Measurements from ENCODE around the gene TIMM23.
"Not testable (repeated sequence)": the region's sequence is repeated elsewhere in the genome, so short reads cannot be mapped to it uniquely, and the experiment has no call there.

Gene TIMM23

DNA sequence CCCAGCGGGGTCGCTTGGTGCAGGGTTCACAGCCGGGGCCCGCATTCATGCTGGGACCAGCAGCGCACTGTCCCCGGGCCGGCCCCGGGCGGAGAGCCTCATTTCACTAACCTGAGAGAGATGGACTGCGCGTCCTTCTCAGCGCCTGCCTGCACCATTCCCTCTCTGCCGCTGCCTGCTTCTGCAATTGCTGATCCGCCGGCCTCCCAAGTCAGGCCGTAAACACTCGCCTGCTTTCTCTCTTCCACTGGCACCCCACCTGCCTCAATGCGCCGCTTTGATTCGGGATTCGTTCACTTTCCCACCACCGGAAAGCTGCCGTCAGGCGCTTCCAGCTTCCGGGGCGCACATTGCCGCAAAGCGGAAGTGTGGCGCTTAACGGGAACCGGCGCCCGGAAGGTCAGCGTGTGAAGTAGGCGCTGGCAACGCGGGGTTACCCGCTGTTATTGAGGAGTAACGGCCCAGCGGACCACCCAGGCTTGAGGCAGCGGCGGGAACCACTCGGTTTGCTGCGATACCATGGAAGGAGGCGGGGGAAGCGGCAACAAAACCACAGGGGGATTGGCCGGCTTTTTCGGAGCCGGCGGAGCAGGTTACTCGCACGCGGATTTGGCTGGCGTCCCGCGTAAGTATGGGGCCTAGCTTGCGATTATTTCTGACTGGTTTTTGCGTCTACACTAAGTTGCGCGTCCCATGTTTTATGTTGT lies at the start of gene TIMM23:
TIMM23 (plus strand) TSS at position 384 of the 707 bp plus-strand sequence; CDS start at position 520, 136 bp downstream.
- DNase-seq (ENCODE audit: low read depth in 1 of 2, low spot score in 1 of 2), result peak; percentile 74 to 83

- not testable (repeated sequence) for DNase-seq (ENCODE audit: low read depth in 1 of 2, low spot score in 1 of 2)
These were observed 45.5 kb upstream of the TIMM23 start for GRCh38 chr10:45926790-45927189.

- not testable (repeated sequence) for DNase-seq (ENCODE audit: low read depth in 1 of 2, low spot score in 1 of 2)
These were observed 41.0 kb upstream of the TIMM23 start for GRCh38 chr10:45931305-45931704.

GRCh38 chr10:45934788-45935187 lies 37.5 kb upstream of the TIMM23 start:
- not testable (repeated sequence) for DNase-seq (ENCODE audit: low read depth in 1 of 2, low spot score in 1 of 2)

- DNase-seq (ENCODE audit: low read depth in 1 of 2, low spot score in 1 of 2), result not testable (repeated sequence)
These were observed 33.1 kb upstream of the TIMM23 start for GRCh38 chr10:45939176-45939697.

DNA sequence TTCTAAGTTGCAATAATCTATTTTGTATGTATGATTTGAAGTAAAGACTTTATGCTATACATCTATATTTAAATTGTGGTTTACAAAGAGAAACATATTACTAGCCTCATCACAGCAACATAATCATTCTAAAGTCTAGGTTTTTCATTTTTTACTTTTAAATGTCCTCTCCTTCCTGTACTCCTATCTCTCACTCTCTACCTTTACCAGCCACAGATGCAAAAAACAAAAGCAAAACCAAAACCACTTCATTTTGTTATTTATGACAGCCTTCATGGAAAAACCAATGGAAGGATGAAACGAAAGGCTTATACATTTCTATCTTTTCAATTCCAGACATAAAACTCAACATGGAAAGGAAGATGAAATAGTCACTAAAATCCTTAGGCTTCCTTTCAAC lies 31.1 kb upstream of the TIMM23 start:
- not testable (repeated sequence) for DNase-seq (ENCODE audit: low read depth in 1 of 2, low spot score in 1 of 2)

- not testable (repeated sequence) for DNase-seq (ENCODE audit: low read depth in 1 of 2, low spot score in 1 of 2)
These were observed 26.8 kb upstream of the TIMM23 start for GRCh38 chr10:45945476-45945875.

DNA sequence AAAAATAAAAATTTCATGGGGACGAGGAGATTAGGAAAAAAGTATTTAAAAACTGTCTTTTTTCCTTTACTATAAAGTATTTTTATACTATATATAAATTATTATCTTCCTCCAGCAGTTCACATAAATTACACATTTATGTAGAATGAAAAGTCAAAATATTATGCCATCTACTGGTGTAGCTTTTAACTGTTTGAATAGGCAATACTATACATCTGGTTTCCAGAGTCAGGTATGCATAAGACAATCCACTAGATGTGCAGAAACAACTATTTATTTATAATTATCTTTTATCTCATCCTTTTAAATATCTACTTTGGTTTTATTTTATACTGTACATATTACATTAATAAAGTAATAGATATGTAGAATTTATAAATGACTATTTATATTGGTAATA lies 24.9 kb upstream of the TIMM23 start:
- not testable (repeated sequence) for DNase-seq (ENCODE audit: low read depth in 1 of 2, low spot score in 1 of 2)

- not testable (repeated sequence) for DNase-seq (ENCODE audit: low read depth in 1 of 2, low spot score in 1 of 2)
These were observed 23.5 kb upstream of the TIMM23 start for GRCh38 chr10:45948801-45949200.

- not testable (repeated sequence) for DNase-seq (ENCODE audit: low read depth in 1 of 2, low spot score in 1 of 2)
These were observed 17.9 kb upstream of the TIMM23 start for GRCh38 chr10:45954367-45954766.

- DNase-seq (ENCODE audit: low read depth in 1 of 2, low spot score in 1 of 2), result not testable (repeated sequence)
These were observed 15.7 kb upstream of the TIMM23 start for GRCh38 chr10:45956634-45957033.

GRCh38 chr10:45957928-45958327 lies 14.4 kb upstream of the TIMM23 start:
- not testable (repeated sequence) for DNase-seq (ENCODE audit: low read depth in 1 of 2, low spot score in 1 of 2)

DNA sequence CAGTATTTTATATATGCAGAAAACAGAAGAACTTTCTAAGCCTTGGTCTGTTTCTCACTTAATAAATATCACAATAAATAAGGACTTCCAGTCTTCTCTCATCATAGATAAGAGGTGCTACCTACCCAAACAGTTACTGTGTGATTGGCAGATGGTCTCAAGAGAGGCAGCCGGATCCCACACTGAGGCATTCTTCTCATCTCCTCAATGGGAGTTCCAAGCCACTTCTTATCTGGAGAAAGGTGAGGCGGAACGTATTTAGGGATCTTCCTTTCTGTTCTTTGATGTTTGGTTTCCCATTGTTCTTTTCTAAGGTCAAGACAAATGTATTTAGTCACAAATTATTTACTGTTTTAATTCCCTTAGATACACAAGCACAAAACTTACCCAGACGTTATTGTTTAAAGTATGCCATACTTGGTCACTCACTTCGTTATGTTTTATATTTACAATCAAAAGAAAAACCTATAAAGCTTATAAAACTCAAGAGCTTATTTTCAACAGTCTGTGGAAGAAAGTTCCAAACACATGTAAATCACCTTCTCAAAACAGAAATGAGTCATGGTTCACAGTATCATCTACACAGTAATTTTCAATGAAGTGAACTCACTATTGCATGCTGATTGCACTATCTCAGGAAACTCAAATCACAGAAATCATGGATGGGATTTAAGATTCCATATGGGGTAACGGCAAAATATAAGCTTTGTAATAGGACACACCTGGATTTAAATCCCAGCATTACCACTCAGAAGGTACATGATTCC lies 9.4 kb upstream of the TIMM23 start:
- DNase-seq (ENCODE audit: low read depth in 1 of 2, low spot score in 1 of 2), result not testable (repeated sequence)

- not testable (repeated sequence) for DNase-seq (ENCODE audit: low read depth in 1 of 2, low spot score in 1 of 2)
These were observed 1.3 kb upstream of the TIMM23 start for GRCh38 chr10:45971019-45971418.

GRCh38 chr10:45971742-45972105 lies 565 bp upstream of the TIMM23 start:
- DNase-seq (ENCODE audit: low read depth in 1 of 2, low spot score in 1 of 2), result not testable (repeated sequence)

DNA sequence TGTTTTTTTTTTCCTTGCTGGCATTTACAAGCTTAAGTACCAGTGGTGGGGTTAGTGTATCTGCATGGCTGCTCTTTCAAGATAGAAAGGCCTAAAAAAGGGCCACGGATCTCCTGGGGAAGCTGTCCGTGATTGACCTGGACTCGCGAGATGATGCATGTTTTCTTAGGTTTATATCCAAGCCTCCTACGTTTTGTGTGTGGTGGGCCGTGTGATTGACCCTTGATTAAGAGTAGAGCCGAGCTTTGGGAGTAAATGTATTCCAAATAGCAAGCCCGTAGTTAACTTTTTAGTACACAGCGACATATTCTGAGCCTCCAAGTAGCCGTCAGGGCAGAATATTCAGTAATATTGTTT lies 502 bp downstream of the TIMM23 start:
- not testable (repeated sequence) for DNase-seq (ENCODE audit: low read depth in 1 of 2, low spot score in 1 of 2)

- DNase-seq (ENCODE audit: low read depth in 1 of 2, low spot score in 1 of 2), result not testable (repeated sequence)
These were observed 1.8 kb downstream of the TIMM23 start for GRCh38 chr10:45974041-45974440.

GRCh38 chr10:45978554-45978953 lies 6.3 kb downstream of the TIMM23 start:
- DNase-seq (ENCODE audit: low read depth in 1 of 2, low spot score in 1 of 2), result not testable (repeated sequence)

- DNase-seq (ENCODE audit: low read depth in 1 of 2, low spot score in 1 of 2), result not testable (repeated sequence)
These were observed 9.1 kb downstream of the TIMM23 start for GRCh38 chr10:45981367-45981766.

- DNase-seq (ENCODE audit: low read depth in 1 of 2, low spot score in 1 of 2), result not testable (repeated sequence)
These were observed 11.4 kb downstream of the TIMM23 start for GRCh38 chr10:45983538-45984186.

GRCh38 chr10:45984473-45984872 lies 12.2 kb downstream of the TIMM23 start:
- not testable (repeated sequence) for DNase-seq (ENCODE audit: low read depth in 1 of 2, low spot score in 1 of 2)

All from activated CD4-positive, alpha-beta T cell treated with anti-CD3 and anti-CD28 coated beads, Interleukin-2, amount 50 U/mL, for 24 hours (primary cell).